Measurements from ENCODE around the gene ASPM. TPM values are rescaled to one million over a fixed set of nuclear protein-coding genes. Genes with fewer than 3 reads are reported as not detected.

Gene ASPM
- total RNA-seq, 6 donors from 2014 or later, result under 0.01 to 2.7 (median 1.1) TPM

DNA sequence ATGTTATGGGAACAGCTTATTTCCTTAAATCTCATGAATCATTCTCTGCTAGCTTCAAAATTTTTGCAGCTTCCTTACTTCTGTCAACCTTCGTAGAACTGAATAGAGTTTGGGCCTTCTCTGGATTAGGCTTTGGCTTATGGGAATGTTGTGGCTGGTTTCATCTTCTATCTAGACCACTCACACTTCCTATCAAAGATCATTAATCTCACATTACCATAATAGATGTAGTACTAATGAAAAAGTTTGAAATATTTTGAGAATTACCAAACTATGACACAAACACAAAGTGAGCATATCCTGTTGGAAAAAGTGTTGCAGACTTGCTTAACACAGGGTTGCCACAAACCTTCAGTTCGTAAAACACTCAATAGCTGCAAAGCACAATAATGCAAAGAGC is 30.3 kb downstream of the ASPM start:
- WGBS, 2 donors, result 92 to 95% methylated on average over 2 of the region's 2 CpGs
- no peak for DNase-seq
- H3K4me3 ChIP-seq, result no peak overlapping the region

DNA sequence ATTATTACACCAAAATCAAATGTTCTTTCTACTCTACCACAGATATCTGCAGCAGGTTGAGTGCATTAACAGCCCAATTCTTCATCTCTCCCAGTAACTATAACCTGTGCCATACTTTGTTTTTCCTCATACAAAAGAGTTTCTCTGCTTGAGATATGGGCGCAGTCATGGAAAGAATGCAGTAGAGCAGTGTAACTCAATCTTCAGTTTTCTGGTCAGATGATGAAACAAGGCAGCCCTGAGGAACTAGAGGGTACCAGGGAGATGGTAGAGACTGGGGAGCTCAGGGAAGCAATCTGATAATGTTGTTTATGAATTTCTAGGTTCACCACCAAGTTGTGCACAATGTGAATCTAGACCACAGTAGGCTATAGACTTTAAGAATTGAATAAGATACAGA is 39.6 kb downstream of the ASPM start:
- DNase-seq (no peak), ATAC-seq (ENCODE audit: low FRiP score in 2 of 2) (no peak)
- 90 to 97% methylated on average over 1 of the region's 1 CpG for WGBS, 2 donors
- Histone ChIP-seq H3K4me1 (no peaks in the 10 kb centered on the region), H3K9me3 (no peaks in the 10 kb centered on the region), H3K36me3 (no peaks in the 10 kb centered on the region), H3K27me3 (no peaks in the 10 kb centered on the region), H3K4me3 (no peak overlapping the region), H3K27ac (no peak overlapping the region)
- no peak for TF ChIP-seq EP300 (IDR thresholded peaks at IDR 0.05)
- TF ChIP-seq, protein P1, sequence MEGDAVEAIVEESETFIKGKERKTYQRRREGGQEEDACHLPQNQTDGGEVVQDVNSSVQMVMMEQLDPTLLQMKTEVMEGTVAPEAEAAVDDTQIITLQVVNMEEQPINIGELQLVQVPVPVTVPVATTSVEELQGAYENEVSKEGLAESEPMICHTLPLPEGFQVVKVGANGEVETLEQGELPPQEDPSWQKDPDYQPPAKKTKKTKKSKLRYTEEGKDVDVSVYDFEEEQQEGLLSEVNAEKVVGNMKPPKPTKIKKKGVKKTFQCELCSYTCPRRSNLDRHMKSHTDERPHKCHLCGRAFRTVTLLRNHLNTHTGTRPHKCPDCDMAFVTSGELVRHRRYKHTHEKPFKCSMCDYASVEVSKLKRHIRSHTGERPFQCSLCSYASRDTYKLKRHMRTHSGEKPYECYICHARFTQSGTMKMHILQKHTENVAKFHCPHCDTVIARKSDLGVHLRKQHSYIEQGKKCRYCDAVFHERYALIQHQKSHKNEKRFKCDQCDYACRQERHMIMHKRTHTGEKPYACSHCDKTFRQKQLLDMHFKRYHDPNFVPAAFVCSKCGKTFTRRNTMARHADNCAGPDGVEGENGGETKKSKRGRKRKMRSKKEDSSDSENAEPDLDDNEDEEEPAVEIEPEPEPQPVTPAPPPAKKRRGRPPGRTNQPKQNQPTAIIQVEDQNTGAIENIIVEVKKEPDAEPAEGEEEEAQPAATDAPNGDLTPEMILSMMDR (IDR thresholded peaks at IDR 0.05), result no peak
- no peak for TF ChIP-seq POLR2A (IDR thresholded peaks at IDR 0.05)
- TF ChIP-seq POLR2AphosphoS5 (IDR thresholded peaks at IDR 0.05), result no peak

More for the DNA sequence above, 30.3 kb downstream of the ASPM start:
- Histone ChIP-seq H3K9me3 (no peaks in the 10 kb centered on the region), H3K27ac (no peak overlapping the region), H3K4me1 (no peaks in the 10 kb centered on the region), H3K27me3 (no peaks in the 10 kb centered on the region), H3K36me3 (no peaks in the 10 kb centered on the region)
- TF ChIP-seq EP300 (IDR thresholded peaks at IDR 0.05), result no peak
- no peak for TF ChIP-seq POLR2A (IDR thresholded peaks at IDR 0.05)
- TF ChIP-seq, protein P1 (IDR thresholded peaks at IDR 0.05), result no peak
- no peak for TF ChIP-seq POLR2AphosphoS5 (IDR thresholded peaks at IDR 0.05)
- ATAC-seq (ENCODE audit: low FRiP score in 2 of 2), result no peak

DNA sequence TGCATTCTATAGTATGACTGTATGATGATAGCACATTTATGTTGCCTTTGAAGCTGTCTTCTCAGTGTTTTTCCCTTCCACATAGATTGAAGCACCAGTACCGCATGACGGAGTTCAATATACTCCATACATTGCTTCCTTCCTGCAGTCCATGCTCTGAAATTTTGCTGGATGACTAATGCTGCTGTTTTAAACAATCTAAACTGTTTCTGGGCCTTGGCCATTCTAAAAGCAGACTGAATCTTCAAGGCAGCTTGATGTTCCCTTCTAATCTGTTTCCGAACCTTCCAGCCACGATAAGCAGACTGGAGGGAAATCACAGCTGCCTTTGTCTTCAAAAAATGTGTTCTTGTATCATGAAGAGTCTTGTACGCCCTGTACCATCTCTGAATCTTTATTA is 43.2 kb downstream of the ASPM start:
- Histone ChIP-seq H3K4me1 (no peaks in the 10 kb centered on the region), H3K4me3 (no peak overlapping the region), H3K36me3 (no peaks in the 10 kb centered on the region), H3K9me3 (no peaks in the 10 kb centered on the region), H3K27ac (no peak overlapping the region), H3K27me3 (no peaks in the 10 kb centered on the region)
- ATAC-seq (ENCODE audit: low FRiP score in 2 of 2) (no peak), DNase-seq (no peak)
- TF ChIP-seq POLR2AphosphoS5 (IDR thresholded peaks at IDR 0.05) (no peak), POLR2A (IDR thresholded peaks at IDR 0.05) (no peak), EP300 (IDR thresholded peaks at IDR 0.05) (no peak)
- TF ChIP-seq, protein P1 (IDR thresholded peaks at IDR 0.05), result no peak
- 96 to 98% methylated on average over 5 of the region's 5 CpGs for WGBS, 2 donors

DNA sequence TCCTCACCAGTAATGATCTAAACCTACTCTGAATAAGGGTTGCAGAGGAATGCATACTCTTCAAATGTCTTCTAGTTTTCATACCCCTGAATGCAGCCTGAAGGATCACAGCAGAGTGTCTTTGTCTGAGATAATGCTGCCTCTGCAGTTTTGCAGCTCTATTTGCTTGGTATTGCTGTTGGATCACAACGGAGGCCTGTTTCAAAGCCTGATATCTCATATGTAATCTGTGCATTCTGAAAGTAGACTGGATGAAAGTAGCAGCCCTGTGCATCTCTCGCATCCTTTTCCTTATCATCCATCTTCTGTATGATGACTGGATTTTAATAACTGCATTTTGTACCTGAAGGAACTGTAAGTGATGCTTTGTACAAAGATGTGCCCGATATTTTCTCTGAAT is 44.5 kb downstream of the ASPM start:
- TF ChIP-seq EP300 (IDR thresholded peaks at IDR 0.05) (no peak), POLR2A (IDR thresholded peaks at IDR 0.05) (no peak), POLR2AphosphoS5 (IDR thresholded peaks at IDR 0.05) (no peak)
- TF ChIP-seq, protein P1 (IDR thresholded peaks at IDR 0.05), result no peak
- no peak for ATAC-seq (ENCODE audit: low FRiP score in 2 of 2)
- WGBS, 2 donors, result 92 to 95% methylated on average over 3 of the region's 3 CpGs
- Histone ChIP-seq H3K4me1 (no peaks in the 10 kb centered on the region), H3K36me3 (no peaks in the 10 kb centered on the region), H3K4me3 (no peak overlapping the region), H3K27me3 (no peaks in the 10 kb centered on the region), H3K27ac (no peak overlapping the region), H3K9me3 (no peaks in the 10 kb centered on the region)
- DNase-seq, result no peak

DNA sequence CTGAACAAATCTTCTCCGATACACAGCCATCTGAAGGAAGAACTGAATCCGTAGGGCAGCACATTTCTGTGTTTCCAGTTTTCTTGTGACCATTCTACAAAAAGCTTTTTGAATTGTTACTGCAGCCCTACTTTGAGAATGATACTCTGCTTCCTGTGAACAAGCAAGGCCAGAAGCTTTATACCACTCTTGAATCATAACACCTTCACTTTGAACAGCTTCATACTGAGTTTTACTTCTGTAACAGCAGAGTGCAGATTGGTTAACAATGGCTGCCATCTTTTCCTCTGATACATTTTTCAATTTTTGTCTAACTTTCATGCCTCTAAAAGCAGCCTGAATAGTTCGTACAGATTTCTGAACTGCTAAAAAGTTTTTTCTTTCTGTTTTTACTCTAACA is 45.8 kb downstream of the ASPM start:
- 89 to 100% methylated on average over 3 of the region's 3 CpGs for WGBS, 2 donors
- H3K27me3 ChIP-seq, result no peaks in the 10 kb centered on the region
- no peaks in the 10 kb centered on the region for H3K4me1 ChIP-seq
- no peak overlapping the region for H3K27ac ChIP-seq
- no peaks in the 10 kb centered on the region for H3K36me3 ChIP-seq
- ATAC-seq (ENCODE audit: low FRiP score in 2 of 2), result no peak
- TF ChIP-seq EP300 (IDR thresholded peaks at IDR 0.05) (no peak), POLR2AphosphoS5 (IDR thresholded peaks at IDR 0.05) (no peak)
- TF ChIP-seq, protein P1 (IDR thresholded peaks at IDR 0.05), result no peak
- no peaks in the 10 kb centered on the region for H3K9me3 ChIP-seq
- H3K4me3 ChIP-seq, result no peak overlapping the region
- no peak for DNase-seq
